ENCODE data around the gene PCMTD2. TPM values are rescaled to one million over a fixed set of nuclear protein-coding genes. Genes with fewer than 3 reads are reported as not detected.

Gene PCMTD2
- total RNA-seq, 1 donor from 2014 or later, result 82.4 TPM

DNA sequence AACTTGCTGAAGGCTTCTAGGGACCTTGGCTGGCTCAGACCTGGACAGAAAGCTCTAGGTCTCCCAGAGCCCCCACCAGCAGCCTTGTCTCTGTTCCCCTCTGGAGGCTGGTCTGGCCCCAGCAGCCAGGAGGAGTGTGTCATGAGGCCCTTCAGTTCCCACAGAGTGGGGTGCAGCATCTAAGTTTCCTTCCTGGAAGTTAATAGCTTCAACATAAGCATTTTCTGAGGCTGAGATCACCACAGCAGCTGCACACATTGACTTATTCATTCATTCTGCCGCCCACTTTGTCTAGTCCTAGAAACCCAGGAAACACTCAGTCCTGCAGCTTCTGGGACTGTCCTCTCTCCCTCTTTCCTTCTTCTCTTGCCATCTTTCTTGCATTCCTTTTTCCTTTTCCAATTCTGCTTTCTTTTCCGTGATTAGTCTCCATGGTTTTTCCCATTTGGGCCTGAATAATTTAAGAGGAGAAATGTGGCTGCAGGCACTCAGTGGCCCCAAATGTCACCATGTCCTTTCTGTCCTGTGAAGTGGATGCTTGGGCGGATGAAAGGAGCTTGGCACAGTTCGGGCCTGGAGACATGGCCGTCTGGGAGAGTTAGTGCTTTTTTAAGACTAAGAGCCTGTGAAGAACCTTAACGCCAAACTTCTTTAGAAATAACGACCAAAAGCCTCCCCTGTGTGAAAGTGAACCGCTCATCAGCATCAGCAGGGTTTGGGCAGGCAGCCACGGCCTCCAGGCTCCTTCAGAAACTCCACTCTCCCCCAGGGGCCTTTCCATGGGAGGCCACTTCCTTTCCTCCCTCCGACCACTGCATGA, 31.0 kb upstream of the PCMTD2 start:
- TF ChIP-seq, protein P1, sequence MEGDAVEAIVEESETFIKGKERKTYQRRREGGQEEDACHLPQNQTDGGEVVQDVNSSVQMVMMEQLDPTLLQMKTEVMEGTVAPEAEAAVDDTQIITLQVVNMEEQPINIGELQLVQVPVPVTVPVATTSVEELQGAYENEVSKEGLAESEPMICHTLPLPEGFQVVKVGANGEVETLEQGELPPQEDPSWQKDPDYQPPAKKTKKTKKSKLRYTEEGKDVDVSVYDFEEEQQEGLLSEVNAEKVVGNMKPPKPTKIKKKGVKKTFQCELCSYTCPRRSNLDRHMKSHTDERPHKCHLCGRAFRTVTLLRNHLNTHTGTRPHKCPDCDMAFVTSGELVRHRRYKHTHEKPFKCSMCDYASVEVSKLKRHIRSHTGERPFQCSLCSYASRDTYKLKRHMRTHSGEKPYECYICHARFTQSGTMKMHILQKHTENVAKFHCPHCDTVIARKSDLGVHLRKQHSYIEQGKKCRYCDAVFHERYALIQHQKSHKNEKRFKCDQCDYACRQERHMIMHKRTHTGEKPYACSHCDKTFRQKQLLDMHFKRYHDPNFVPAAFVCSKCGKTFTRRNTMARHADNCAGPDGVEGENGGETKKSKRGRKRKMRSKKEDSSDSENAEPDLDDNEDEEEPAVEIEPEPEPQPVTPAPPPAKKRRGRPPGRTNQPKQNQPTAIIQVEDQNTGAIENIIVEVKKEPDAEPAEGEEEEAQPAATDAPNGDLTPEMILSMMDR (IDR thresholded peaks at IDR 0.05; ENCODE audit: partially characterized antibody, unreplicated experiment), result no peak
- Mint-ChIP-seq H3K36me3 (ENCODE audit: unreplicated experiment) (no peaks in the 10 kb centered on the region), H3K27me3 (ENCODE audit: unreplicated experiment) (peaks cover 23% of the 10 kb centered on the region), H3K4me3 (ENCODE audit: unreplicated experiment) (peak overlapping the region; percentile 63), H3K9me3 (ENCODE audit: unreplicated experiment) (peaks cover 22% of the 10 kb centered on the region), H3K4me1 (ENCODE audit: low read depth, unreplicated experiment) (peaks cover 42% of the 10 kb centered on the region), H3K27ac (ENCODE audit: unreplicated experiment) (peak overlapping the region; percentile 96)
- no peak for DNase-seq

DNA sequence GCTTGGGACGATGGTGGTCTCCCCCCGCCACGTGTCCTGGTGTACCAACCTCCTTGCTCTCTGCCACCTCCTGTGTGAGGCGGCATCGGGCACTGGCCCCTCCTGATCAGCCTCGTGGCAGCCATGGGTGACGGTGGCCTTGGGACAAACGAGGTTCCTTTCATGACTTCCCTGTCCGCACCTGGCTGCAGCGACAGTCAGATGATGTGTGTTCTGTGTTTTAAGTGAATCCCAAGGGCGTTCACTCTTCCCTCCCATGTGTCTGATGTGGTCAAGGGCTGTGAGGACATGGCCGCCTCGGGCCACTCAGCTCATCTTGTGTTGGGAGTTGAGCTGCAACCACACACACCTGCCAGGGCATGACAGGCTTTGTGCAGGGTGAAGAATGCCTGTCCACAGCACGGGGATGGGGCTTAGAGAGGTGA, 30.4 kb upstream of the PCMTD2 start:
- H3K9me3 Mint-ChIP-seq (ENCODE audit: unreplicated experiment), result peaks cover 21% of the 10 kb centered on the region
- no peak for DNase-seq
- peaks cover 26% of the 10 kb centered on the region for H3K27me3 Mint-ChIP-seq (ENCODE audit: unreplicated experiment)
- peak overlapping the region; percentile 33 for H3K27ac Mint-ChIP-seq (ENCODE audit: unreplicated experiment)
- no peaks in the 10 kb centered on the region for H3K36me3 Mint-ChIP-seq (ENCODE audit: unreplicated experiment)
- TF ChIP-seq, protein P1 (IDR thresholded peaks at IDR 0.05; ENCODE audit: partially characterized antibody, unreplicated experiment), result no peak
- H3K4me3 Mint-ChIP-seq (ENCODE audit: unreplicated experiment), result peak overlapping the region; percentile 52
- peaks cover 43% of the 10 kb centered on the region for H3K4me1 Mint-ChIP-seq (ENCODE audit: low read depth, unreplicated experiment)

DNA sequence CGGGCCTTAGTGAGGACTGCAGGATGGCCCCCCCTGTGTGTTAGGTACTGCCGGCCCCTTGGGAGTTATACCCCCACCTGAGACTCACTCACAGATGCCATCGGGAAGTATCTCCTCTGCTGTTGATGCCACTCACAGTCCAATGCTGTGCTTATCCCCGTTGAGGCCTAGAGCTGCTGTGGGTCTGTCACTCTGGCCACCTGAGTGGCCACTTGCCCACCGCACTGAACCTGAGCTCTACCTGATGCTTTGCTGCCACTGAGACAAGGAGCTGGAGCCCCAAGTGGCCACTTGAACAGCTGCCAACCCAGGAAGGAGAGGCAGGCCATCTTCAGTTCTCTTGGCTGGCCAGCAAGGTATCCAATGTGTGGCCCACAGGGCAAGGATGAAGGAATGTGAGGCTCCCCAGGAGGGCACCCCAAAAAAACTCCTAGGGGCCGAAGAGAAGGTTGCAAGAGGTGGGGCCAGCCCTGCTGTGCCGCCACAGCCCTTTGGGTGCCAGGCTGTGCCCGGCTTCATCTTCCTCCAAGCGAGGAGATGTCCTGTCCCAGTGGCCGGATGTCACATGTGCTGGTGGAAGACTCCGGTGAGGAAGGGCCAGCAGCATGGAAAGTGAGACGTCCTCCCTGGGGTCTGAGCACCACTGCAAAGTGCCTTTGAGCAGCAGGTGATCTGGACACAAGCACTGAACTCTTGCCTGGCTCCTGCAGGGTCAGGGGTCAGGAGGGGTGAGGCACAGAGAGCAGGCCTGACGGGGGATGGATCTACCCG, 29.5 kb upstream of the PCMTD2 start:
- Mint-ChIP-seq H3K36me3 (ENCODE audit: unreplicated experiment) (no peaks in the 10 kb centered on the region), H3K27ac (ENCODE audit: unreplicated experiment) (peak overlapping the region; percentile 26), H3K9me3 (ENCODE audit: unreplicated experiment) (peaks cover 22% of the 10 kb centered on the region), H3K4me1 (ENCODE audit: low read depth, unreplicated experiment) (peaks cover 43% of the 10 kb centered on the region), H3K4me3 (ENCODE audit: unreplicated experiment) (peak overlapping the region; percentile 6), H3K27me3 (ENCODE audit: unreplicated experiment) (peaks cover 27% of the 10 kb centered on the region)
- TF ChIP-seq, protein P1 (IDR thresholded peaks at IDR 0.05; ENCODE audit: partially characterized antibody, unreplicated experiment), result no peak
- no peak for DNase-seq

DNA sequence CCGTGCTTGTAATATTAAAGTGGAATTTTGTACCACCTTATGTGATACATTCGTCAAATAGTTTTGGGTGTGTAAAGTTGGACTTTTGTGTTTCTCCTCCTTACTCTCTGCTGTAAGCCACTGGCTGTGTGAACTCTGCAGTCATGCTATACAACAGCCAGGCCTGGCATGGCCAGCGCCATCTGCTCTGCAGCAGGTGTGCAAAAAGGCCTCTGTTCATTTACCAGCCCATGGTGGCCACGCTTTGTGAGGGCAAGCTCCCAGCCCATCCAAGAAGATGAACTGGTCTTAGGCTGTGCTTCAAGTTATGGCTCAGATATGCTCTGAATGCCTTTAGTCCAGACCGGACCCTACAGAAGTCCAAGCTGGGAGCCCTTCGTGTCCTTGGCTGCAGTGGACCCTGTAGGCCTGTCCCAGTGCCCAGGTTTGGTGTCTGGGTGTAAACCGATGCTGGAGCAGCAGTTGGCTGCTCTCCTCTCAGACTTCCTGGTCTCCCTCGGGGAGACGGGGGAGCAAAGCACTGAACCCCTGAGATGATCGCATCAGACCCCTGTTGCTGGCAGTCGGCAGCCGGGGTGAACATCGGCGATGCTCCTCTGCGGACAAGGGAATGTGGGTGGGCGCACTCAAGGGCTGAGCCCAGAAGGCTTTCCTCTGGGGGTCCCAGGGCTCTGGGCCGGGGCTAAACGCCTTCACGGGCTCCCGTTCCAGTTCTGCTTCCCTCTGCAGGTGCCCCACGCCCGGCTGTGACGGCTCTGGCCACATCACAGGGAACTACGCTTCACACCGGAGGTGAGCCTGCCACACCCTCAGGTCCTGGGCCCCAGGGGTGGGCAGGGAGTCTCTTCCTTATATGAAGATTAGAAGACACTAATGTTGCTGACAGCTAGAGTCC, 28.6 kb upstream of the PCMTD2 start:
- H3K4me3 Mint-ChIP-seq (ENCODE audit: unreplicated experiment), result peak overlapping the region; percentile 6
- no peaks in the 10 kb centered on the region for H3K36me3 Mint-ChIP-seq (ENCODE audit: unreplicated experiment)

More for the DNA sequence above, 28.6 kb upstream of the PCMTD2 start:
- H3K27me3 Mint-ChIP-seq (ENCODE audit: unreplicated experiment), result peaks cover 26% of the 10 kb centered on the region
- peaks cover 39% of the 10 kb centered on the region for H3K4me1 Mint-ChIP-seq (ENCODE audit: low read depth, unreplicated experiment)
- DNase-seq, result peak; percentile 8
- peaks cover 22% of the 10 kb centered on the region for H3K9me3 Mint-ChIP-seq (ENCODE audit: unreplicated experiment)
- TF ChIP-seq, protein P1 (IDR thresholded peaks at IDR 0.05; ENCODE audit: partially characterized antibody, unreplicated experiment), result no peak
- H3K27ac Mint-ChIP-seq (ENCODE audit: unreplicated experiment), result peak overlapping the region; percentile 26

All from glutamatergic neuron (in vitro differentiated cells).